Measurements from ENCODE around the gene PPIL3.
A peak's percentile ranks its signal among the peaks of the same experiment; 100 is the strongest.
"Not testable (repeated sequence)": the region's sequence is repeated elsewhere in the genome, so short reads cannot be mapped to it uniquely, and the experiment has no call there.

Gene PPIL3

GRCh38 chr2:200905618-200906296 lies 16.9 kb upstream of the PPIL3 start:
- peak; percentile 70 for DNase-seq (ENCODE audit: low read depth)
- peak; percentile 66 for TF ChIP-seq CTCF (IDR thresholded peaks at IDR 0.05; ENCODE audit: insufficient read depth, low read depth, low read length, missing control alignments)
- H3K4me3 ChIP-seq (ENCODE audit: low read depth, low read length): no peak overlapping the region

GRCh38 chr2:200901459-200902072 lies 12.7 kb upstream of the PPIL3 start:
- TF ChIP-seq CTCF (IDR thresholded peaks at IDR 0.05; ENCODE audit: insufficient read depth, low read depth, low read length, missing control alignments): peak; percentile 75
- peak; percentile 90 for DNase-seq (ENCODE audit: low read depth)
- H3K4me3 ChIP-seq (ENCODE audit: low read depth, low read length): no peak overlapping the region

GRCh38 chr2:200899482-200899881 lies 10.6 kb upstream of the PPIL3 start:
- no peak for DNase-seq (ENCODE audit: low read depth)
- no peak for TF ChIP-seq CTCF (IDR thresholded peaks at IDR 0.05; ENCODE audit: insufficient read depth, low read depth, low read length, missing control alignments)
- H3K4me3 ChIP-seq (ENCODE audit: low read depth, low read length): no peak overlapping the region

- DNase-seq (ENCODE audit: low read depth); H3K4me3 ChIP-seq (ENCODE audit: low read depth, low read length): not testable (repeated sequence)
Measured at GRCh38 chr2:200881715-200882249, 7.1 kb downstream of the PPIL3 start.

- no peak overlapping the region for H3K4me3 ChIP-seq (ENCODE audit: low read depth, low read length)
- TF ChIP-seq CTCF (IDR thresholded peaks at IDR 0.05; ENCODE audit: insufficient read depth, low read depth, low read length, missing control alignments): no peak
- DNase-seq (ENCODE audit: low read depth): no peak
Measured at GRCh38 chr2:200878289-200878880, 10.5 kb downstream of the PPIL3 start.

GRCh38 chr2:200877443-200877842 lies 11.4 kb downstream of the PPIL3 start:
- no peak for TF ChIP-seq CTCF (IDR thresholded peaks at IDR 0.05; ENCODE audit: insufficient read depth, low read depth, low read length, missing control alignments)

GRCh38 chr2:200873560-200873959 lies 15.3 kb downstream of the PPIL3 start:
- TF ChIP-seq CTCF (IDR thresholded peaks at IDR 0.05; ENCODE audit: insufficient read depth, low read depth, low read length, missing control alignments): no peak
- DNase-seq (ENCODE audit: low read depth): no peak
- no peak overlapping the region for H3K4me3 ChIP-seq (ENCODE audit: low read depth, low read length)

More at GRCh38 chr2:200877443-200877842, 11.4 kb downstream of the PPIL3 start:
- no peak for DNase-seq (ENCODE audit: low read depth)
- H3K4me3 ChIP-seq (ENCODE audit: low read depth, low read length): no peak overlapping the region
